HG02884 (cell line): ENCODE data around the gene EFCAB5.
A peak's percentile ranks its signal among the peaks of the same experiment; 100 is the strongest.
"Not testable (repeated sequence)": the region's sequence is repeated elsewhere in the genome, so short reads cannot be mapped to it uniquely, and the experiment has no call there.

Experiments used
- ATAC-seq: cut with Tn5 transposase; IDR thresholded peaks from one replicate; pipeline ENCODE4 v1.9.1; 2021; ENCODE audit warnings: mild to moderate bottlenecking, moderate library complexity; ENCODE audit not compliant: unreplicated experiment

Gene EFCAB5

DNA sequence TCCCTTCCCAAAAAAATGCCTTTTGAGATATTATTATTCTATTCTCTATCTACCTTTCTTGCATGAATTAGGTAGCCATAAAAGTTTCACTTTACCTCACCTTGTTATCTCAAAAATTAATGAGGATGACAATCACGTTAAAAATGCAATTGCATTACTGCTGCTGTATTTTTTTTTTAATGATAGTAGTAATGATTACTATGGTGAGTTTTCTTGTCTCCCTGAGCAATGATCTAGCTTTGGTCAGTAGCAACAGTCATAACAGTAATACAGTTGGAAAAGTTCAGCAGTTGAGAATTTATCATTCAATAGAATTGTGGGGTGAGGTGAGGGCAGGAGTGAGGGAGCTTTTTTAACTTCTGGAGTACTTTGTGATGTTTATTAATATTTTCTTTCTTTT lies at the start of gene EFCAB5:
EFCAB5 (plus strand) TSS at position 301 of the 400 bp plus-strand sequence. CDS start 163 bp downstream, outside the sequence.
- no peak for ATAC-seq

DNA sequence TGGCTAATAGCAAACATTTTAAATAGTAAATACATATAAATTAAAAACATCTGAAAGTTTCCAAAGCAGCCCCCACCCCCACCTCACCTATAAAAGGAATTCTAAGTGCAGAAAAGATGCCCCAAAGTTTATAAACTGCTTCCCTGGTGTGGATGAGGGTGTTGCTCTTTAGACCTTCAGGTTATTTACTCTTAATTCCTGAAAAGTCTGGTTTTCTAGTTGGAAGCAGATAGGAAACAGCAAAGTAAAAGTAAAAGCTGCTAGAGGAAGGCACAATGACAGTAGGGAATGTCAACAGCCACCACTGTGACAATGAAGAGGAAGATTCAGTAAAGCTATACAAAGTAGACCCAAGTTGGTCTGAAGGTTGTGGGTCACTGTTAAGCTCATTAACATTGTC lies 49.2 kb upstream of the EFCAB5 start:
- no peak for ATAC-seq

DNA sequence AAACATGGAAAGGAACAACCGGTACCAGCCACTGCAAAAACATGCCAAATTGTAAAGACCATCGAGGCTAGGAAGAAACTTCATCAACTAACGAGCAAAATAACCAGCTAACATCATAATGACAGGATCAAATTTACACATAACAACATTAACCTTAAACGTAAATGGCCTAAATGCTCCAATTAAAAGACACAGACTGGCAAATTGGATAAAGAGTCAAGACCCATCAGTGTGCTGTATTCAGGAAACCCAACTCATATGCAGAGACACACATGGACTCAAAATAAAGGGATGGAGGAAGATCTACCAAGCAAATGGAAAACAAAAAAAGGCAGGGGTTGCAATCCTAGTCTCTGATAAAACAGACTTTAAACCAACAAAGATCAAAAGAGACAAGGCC lies 44.3 kb upstream of the EFCAB5 start:
- ATAC-seq, result not testable (repeated sequence)

- ATAC-seq, result no peak
Measured at GRCh38 chr17:29903471-29903870, 38.0 kb upstream of the EFCAB5 start.

DNA sequence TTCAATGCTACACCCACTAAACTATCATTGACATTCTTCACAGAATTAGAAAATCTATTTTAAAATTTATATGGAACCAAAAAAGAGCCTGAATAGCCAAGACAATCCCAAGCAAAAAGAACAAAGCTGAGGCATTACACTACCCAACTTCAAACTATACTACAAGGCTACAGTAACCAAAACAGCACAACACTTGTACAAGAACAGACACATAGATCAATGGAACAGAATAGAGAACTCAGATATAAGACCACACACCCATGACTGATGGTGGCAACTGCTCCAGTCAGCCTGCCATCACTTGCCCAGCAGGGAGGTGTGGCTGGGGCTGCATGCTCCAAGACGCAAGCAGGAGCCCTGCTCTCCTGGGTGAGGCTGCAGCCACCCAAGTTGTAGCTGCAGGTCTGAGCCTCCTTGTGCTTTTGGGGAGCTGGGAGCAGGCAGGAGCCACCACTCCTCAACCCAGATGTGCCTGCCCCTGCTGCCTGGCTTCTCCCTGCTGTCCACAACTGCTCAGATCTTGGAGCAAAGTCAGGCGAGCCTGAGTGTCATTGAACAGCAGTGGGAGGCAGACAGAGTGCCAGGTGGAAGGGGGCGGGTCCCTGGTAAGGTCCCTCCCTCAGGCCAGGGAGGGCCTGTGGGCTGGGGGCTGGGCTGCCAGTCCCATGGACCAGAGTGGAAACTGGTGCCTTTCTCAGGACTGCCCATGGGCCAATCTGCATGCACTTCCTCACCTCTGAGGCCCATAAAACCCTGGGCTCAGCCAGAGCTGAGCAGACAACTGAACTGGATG lies 36.2 kb upstream of the EFCAB5 start:
- ATAC-seq, result no peak

DNA sequence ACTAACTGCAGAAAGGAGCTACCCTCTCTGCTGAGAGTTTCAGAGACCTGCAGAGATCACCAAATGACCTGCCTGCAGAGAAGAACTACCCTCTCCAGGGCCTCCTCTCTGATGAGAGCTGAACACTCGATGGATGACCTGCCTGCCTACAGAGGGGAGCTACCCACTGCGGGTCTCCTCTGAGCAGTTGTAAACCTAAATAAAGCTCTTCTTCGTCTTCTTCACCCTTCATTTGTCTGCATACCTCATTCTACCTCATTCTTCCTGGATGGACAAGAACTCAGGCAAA lies 35.6 kb upstream of the EFCAB5 start:
- no peak for ATAC-seq

- no peak for ATAC-seq
Measured at GRCh38 chr17:29906969-29907368, 34.5 kb upstream of the EFCAB5 start.

GRCh38 chr17:29909236-29910003 lies 32.0 kb upstream of the EFCAB5 start:
- no peak for ATAC-seq

DNA sequence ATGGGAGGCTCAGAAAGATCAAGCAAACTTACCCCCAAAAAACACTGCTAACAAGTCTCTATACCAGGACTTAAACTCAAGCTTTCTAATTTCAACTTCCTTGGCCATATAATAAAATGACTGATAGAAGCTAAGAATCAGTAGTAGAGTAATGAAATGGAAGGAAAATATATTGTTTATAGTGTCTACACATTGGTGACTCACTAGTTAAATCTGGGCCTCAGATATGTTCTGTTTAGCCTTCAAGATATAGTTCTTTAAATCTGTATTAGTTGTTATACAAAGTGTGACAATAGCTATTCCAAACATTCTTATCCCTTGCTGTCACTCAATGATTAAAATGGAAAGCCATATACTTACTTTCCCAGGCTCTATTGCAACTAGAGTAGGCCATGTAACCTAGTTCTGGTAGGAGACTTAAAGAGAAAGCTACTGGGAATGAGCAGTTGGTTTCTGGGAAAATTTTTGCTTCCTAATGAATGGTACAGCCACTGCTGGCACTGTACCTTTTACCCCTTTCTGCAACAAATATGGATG lies 29.7 kb upstream of the EFCAB5 start:
- no peak for ATAC-seq

DNA sequence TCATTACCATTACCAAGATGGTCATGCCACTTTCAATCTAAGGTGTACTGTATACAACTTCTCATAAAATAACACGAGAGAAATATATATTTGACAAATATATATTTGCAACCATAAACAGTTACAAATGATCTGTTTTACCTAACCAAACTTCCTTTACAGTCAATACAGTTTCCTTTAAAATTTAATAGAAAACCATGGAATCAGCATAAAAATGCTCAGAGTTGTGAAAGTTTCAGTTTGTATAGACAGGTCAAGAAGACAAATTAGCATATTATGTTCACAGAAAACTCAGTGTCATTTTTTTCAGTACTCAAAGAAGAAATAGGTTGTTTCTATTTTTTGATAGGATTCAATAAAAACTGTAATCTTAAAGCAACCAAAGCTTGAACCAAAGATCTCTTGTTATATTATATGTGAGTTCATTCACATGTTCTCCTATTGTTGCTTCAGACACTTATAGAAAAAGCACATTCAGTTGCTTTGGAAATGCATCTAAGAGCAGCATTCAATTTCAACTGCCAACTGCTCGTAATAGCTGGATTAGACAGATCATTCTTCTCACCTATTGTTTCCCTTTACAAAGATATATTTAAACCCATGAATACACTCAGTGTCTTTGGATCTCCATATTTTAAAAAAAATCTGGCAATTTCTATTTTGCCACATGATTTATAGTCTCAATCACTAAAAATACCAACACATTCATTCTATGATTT lies 26.5 kb upstream of the EFCAB5 start:
- ATAC-seq, result no peak

DNA sequence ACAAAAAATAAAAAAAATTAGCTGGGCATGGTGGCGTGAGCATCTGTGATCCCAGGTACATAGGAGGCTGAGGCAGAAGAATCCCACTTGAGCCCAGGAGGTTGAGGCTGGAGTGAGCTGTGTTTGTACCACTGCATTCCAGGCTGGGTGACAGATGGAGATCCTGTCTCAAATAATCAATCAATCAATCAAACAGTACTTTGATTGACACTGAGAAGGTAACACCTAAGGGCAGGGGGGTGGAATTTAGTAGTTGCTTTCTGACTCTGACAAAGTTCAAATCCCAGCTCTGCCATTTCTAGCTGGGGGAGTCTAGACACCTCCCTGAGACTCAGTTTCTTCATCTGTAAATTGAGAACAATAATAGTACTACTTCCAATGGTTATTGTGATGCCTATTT lies 23.4 kb upstream of the EFCAB5 start:
- ATAC-seq, result no peak

GRCh38 chr17:29918922-29919856 lies 22.2 kb upstream of the EFCAB5 start:
- no peak for ATAC-seq

GRCh38 chr17:29924786-29925185 lies 16.6 kb upstream of the EFCAB5 start:
- no peak for ATAC-seq

DNA sequence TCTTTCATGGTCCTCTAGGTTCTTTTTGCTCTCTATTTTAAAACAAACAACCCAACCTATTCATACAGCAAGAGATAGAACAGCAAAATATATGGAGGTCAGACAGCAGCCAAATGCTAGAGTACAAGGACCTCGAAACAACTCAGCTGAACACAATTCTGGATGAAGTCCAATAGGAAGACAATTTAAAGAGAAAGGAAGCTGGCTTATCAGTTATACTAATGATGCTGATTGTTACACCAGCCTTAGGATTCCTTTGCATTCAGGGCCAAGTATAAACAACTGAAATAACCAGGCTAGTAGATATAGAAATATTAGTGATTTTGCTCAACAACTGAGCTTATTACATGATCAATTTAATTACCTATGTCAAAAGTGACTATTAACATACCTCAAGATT lies 13.9 kb upstream of the EFCAB5 start:
- no peak for ATAC-seq

GRCh38 chr17:29929006-29929532 lies 12.4 kb upstream of the EFCAB5 start:
- no peak for ATAC-seq

DNA sequence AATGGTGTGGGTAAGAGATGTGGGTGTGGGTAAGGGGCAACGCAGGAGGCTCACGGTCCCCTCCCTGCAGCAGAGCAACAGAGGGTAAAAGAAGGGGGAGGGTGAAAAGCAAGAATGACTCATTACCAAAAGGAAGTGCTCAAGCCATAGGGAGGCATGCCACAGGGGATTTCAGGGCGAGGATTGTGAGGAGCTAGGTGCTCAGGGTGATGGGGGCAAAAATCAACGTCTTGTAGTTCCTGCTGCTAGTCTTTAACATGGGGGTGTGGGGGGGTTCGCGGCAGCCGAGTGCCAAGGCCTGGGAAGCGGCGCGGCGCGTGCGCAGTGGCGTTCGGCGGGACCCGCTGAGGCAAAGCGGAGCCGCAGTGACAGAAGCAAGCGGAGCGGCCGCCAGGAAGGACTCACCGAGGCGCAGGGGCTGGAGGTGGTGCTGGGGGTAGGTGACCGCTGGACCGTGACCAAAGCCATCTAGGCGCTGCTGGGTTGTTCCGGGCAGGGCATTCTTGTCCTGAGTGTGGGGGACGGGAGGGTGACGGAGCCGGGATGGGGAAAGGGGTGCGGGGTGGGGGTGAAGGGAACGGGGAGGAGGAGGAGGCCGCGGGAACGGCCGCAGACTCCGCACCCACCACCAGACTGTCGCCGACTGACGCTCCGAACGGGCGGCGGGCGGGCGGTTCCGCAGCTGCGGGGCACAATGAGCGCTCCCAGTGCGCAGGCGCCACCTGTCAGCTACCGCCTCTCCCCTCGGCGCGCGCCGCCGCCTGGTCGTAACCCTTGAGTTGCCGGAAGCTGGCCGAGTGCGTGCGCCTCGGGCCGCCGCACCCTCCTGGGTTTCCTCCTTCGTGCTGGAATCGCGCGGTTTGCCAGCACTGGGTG lies 11.7 kb upstream of the EFCAB5 start, which contains the start of gene SSH2:
SSH2 (minus strand) TSS at position 696 of the 876 bp plus-strand sequence; CDS start at position 468, 228 bp downstream.
- ATAC-seq, result peak; percentile 54

DNA sequence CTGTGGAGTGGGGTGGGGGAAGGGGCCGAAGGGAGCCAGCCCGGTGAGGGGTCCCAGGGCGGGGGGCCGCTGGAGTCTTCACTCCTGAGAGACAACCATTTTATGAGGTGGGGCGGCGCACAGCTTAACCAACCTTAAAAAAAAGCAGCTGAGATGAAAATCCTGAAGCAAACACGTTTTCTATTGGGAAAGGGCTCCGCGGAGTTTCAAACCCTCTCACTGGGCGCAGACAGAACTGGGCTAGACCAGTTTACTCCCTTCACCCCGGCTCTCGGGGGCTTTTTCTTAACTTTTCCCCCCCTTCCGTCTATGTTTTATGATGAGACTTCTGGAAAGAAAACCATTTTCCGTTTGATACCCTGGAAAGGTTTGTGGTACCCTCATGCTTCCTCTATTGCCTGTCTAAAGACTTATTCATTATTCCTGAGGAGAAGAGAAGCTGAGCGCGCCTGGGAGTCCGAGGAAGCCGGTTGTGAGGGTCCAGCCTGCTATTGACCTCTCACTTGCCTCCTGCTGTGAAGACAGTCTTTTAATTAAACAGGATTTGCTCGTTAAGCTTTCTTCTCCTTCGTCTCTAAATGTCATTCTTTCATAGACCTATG lies 10.9 kb upstream of the EFCAB5 start:
- ATAC-seq, result no peak

- ATAC-seq, result peak; percentile 70
Measured at GRCh38 chr17:29931231-29931932, 10.1 kb upstream of the EFCAB5 start.
